GM19372 (cell line): ENCODE data around the gene GAS7.
A peak's percentile ranks its signal among the peaks of the same experiment; 100 is the strongest.
"Not testable (repeated sequence)": the region's sequence is repeated elsewhere in the genome, so short reads cannot be mapped to it uniquely, and the experiment has no call there.

Source experiments
- ATAC-seq: cut with Tn5 transposase; IDR thresholded peaks from one replicate; pipeline ENCODE4 v1.9.1; 2021; ENCODE audit warnings: mild to moderate bottlenecking, low read depth, moderate library complexity; ENCODE audit not compliant: unreplicated experiment

Gene GAS7

DNA sequence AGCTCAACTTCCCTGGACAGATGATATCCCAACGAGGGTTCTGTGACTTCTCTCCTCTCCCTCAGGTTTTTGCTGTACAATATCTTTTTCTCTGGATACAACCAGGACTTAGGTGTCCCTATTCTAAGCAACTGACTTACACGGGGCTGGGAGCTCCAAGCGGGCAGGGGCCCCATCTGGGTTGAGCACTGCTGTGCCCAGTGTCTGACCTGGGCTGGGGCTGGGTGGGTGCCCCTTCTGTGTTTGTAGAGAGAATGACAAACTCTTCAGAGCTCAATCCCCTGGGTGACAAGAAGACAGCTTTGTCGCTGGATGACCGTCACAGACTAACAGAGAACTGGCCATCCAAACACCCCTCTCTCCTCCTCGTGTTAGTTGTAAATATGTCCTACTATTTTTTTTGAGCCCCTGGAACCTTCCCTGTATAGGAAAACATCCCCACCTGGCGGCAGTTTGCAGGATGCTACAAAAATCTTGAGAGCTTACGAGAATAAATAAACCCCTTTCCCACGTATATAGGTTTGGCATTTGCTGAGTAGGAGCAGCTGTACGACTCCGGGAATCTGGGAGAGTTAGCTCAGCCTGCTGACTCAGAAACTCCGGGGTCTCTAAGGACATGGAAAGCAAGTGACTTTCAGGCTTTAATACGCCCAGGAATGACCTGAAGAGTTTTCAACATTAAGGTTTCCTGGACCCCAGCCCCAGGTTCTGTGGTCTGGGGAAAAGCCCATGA is 269.6 kb downstream of the GAS7 start:
- no peak for ATAC-seq

DNA sequence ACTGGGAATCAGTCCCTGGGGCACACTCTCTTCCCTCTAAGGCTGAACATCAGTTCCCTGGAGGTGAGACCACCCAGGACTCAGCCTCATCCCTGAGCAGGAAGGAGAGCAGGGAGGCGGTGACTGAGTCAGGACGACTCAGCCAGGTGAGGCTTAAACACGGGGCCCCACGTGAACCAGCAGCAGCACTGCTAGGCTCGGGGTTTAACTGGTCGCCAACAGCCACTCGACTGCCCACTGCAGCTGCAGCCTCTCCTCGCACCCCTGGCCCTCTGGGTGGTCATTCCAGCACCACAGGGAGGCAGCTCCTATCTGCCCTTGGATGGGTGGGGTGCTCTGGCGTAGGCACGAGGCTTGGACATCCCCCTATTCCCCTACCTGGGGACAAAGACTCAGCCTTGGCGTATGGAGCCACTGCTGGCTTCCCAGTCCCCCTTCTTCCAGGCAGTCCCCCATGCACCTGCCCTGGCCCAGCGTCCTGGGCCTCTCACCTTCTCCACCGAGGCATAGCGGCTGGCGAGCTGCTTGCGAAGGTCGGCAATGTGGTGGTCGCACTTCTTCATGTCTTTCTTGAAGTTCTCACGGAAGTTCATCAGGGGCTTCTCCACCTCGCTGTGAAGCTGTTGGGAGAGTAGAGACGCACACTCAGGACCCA is 272.1 kb downstream of the GAS7 start:
- no peak for ATAC-seq

DNA sequence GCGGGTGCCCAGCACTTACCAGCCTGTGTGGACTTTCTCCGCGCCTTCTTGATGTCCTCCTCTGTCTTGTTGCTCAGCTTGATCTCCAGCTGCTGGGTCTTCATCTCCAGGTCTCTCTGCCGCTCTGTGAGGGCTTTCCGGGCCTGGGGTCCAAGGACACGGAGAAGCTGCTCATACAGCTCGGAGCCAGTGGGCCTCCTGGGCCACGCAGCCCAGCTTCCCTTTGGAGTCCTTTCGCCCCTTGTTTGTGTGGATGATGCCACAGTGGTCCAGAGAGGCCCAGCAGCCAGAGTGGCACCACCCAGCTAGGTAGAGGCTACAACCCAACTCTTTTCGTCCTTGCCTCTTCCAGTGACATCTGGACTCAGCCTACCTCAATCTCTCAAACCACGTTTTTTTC is 272.9 kb downstream of the GAS7 start:
- ATAC-seq: no peak

DNA sequence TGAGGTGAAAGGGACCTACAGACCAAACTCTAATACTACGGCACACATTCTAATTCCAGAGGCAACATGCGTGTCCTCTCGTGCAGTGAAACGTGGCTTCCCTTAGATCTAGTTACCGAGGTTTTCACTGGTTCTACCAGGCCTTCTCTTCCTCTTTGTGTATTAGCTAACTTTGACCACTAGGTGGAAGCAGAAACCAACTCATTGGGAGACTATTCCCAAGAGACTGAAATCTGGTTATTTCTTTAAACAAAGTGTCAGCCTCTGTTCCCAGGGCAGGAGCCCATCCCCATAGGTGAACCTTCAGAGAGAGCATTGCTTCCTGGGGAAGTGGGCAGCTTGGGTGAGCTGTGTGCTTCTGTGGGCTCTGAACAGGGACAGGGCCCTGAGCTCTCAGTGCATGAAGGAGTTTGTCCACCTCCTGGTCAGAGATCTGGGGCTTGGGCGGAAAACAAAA is 273.6 kb downstream of the GAS7 start:
- ATAC-seq: no peak

DNA sequence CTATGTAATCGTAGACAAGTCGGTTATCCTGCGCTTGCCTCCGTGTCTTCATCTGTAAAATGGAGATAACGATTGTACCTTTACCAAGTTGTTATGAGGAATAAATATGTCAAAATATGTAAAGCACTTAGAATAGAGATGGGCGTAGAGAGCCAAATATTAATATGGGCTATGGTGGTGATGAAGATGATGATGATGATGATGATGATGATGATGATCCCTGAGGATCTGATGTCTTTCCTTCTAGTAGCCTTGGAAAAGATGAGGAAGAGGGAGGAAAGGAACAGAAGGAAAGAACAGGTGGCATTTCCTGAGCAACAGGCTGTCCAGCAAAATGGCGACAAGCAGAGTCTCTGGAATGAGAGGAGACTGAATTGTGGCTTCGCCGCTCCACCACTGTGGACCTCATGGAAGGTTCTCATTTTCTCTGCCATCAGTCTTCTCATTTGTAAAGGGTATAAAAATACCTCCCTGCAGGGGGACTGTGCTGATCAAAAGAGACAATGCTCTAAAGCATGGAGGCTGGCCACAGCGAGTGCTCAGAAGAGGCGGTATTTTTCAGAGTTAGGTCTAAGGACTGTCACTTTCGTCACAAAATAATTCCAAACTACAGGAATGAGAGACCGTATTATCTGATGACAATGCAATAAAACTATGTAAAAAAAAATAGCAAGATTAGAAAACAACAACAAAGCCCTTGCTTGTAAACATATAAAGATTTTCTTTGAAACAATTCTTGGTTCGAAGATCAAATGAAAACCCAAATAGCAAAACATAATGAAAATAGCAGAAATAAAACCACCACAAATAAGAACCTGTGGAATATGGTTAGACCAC is 276.2 kb downstream of the GAS7 start:
- ATAC-seq: no peak

DNA sequence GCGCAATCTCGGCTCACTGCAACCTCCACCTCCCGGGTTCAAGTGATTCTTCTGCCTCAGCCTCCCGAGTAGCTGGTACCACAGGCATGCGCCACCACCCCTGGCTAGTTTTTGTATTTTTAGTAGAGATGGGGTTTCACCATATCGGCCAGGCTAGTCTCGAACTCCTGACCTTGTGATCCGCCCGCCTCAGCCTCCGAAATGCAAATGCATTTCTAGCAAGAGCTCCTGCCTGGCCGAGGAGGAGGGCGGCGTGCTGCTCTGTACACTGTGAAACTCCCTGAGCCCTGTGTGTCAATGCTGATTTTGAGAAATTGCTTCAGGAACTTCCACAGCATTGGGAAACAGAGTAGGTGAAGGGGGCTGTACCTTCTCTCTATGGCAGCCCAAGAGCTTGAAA is 277.2 kb downstream of the GAS7 start:
- not testable (repeated sequence) for ATAC-seq

DNA sequence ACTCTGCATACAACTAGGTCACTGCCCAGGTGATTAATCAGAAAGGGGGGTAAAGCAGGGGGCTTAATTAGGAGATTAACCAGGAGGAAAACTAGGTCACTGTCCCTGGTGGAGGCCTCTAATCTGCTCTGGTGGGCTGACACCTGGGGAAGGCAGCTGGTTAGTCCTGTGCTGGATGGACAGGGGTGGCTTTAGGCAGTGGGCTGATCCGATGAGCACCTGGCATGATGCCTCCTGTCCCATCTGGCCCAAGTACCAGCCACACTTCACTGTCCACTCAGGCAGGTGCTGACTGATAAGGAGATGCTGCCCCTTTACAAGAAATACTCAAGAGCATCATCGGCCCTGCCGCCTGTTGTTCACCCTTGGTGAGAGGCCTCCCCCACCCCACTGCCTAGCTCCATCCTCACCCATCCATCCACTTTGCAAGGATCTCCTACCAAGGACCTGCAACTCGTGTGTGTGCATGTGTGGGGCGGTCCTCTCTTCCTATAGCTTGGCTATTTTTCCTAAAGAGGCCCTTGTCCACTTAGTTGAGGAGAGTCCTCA is 279.5 kb downstream of the GAS7 start:
- no peak for ATAC-seq

DNA sequence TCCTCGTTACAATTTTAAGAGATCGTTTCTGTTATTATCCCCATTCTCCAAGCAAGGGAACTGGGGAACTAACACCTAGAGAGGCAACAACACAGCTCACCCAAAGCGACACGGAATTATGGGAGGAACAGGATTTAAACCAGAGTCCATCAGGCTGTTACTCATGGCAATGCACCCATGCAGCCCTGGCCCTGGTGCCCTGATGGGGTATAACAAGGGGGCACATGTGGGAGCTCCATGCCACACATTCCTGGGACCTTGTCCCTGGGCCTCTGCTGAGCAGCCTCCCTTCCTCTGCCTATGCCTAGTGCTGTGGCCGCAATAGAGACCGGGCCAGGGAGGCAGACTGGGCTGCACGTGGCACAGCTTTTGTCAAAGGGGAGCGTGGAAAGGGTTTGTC is 280.1 kb downstream of the GAS7 start:
- no peak for ATAC-seq

DNA sequence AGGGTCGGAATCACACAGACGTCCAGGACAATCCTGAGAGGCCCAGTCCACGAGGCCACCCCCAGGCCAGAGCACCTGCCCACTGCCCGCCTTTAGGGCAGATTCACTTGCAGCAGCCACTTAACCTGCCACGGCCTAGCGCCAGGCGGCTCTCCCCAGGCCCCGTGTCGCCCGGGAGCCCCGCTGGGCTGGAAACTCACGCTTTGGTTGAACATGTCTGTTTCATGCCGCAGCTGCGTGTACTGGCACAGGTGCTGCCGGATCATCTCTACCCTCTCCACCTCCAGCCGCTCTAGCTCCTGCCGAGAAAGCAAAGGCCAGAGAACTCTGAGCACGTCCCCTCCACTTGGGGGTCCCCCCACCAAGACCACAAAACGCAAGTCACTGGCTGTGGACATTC is 280.6 kb downstream of the GAS7 start:
- ATAC-seq: no peak

DNA sequence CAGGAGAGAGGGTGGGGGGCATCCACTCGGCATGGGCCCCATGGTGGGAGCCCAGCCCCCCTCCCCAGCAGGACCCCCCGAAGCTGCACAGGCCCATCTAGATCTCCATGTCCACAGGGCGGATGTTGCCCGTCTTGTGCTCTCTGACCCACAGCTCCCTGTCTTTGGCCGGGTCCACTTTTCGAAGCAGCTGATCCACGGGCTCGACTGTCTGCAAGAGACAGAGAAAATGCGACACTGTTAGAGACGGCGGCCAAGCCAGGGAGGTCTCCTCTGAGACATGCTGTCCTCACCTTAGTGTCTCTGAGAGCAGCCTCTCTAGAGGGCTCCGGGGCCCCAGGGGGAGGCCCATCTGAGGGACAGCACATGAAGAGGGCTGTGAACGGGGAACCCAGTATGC is 281.3 kb downstream of the GAS7 start:
- ATAC-seq: no peak

DNA sequence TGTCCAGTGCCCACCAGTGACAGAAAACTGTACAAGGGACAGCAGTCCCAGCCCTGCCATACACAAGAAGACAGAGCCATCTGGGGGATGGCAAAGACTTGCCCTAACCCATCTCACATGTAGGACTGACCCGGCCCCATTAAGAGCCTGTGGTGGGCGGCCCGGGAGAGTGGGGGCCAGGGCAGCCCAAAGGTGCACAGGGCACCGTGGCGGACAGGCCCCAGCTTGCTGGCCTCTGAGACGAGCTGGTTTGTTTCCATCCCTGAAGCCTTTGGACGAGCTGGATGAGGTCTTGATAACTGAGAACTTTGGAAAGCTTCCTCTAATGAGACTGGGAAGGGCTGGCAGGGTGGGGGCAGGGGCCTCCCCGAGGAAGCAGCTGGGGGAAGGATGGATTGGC is 282.3 kb downstream of the GAS7 start:
- no peak for ATAC-seq

DNA sequence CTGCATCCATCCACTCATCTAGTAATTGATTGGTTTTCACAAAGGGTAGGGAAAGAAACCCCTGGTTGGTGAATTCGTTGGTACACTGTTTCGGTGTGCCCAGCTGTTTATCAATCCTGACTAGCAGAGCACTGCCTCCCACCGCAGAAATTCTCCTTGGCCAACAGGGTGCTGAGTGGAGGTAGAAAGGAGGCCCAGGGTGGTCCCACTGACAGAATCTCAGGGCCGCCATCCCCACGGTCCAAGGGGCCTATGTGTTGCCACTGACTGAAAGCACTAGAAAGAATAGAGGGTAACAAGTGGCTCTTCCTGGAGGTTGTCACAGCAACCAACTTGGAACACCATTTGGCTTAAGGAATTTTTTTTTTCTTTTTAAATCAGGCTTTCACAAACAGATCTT is 284.9 kb downstream of the GAS7 start:
- no peak for ATAC-seq

DNA sequence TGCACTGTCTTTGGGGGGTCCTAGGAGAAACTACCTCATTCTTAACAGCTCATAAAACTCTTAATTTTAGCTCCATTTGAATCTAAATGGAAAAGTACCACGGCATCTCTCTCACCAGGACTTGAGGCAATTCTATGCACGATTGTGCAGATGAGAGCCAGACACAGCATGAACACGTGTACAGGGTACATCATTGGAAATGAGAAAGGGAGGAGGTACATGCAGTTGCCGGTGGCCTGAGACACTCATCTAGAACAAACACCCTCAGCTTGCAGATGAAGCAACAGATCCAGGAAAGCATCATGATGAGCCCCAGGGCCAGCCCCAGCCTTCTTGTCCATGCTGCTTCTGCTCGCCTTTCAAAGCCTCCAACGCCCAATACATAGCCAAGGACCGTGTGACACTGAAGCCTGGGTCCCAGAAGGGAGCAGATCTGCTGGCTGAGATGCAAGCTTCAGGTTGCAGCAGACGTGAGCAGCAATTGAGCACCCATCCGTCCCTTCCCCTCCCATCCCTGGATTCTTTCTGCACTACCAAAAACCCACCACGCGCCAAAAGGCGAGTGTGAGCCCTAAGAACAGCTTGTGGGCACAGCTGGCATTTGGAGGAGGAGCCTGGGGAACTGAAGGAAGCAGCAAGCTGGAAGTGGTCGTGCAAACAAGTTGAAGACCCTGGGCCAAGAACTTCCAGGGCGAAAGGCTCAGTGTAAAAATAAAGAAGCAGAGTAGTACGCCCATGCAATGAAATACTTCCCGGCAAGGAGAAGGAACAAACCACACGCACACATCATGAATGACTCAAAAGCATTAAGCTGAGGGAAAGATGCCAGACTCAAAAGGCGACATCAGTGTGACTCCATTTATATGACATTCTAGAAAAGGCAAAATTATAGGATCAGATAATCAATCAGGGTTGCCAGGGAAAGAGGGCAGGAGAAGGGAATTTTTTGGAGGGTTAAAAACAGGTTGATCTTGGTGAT is 286.0 kb downstream of the GAS7 start:
- no peak for ATAC-seq

DNA sequence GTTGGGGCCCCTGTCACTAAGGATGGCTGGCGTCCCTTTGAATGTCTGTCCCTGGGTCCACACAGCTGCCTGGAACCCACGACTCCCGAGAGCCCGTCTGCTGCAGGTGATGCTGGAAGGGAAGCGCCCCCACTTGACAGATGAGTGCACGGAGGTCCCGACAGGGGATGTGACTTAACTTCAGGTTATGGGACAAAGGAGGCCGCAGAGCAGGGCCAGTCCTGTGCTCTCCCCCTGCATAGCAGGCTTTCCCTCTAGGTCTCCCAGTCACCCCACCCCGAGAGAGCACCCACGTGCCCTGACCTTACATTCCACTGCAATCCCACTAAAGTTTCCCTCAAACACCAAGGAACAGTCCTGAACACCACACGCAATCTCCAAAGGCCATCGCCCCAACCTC is 287.3 kb downstream of the GAS7 start:
- ATAC-seq: no peak

DNA sequence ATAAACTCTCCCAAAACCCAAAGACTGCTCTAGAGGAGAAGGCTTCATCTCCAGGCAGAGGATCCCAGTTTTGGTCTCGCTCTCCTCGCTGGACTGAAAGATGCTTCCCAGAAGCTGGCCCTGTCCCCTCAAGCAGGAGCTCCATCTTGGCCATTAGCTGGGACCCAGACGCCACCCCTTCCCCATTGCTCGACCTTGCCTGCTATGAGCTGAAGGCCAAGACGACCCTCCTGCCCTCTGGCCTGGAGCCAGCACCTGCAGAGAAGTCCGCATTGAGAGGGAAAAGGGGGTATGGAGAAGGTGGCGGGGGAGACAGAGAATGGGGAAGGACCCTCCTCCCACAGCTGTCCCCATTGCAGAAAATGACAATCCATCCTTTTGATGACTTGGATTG is 289.8 kb downstream of the GAS7 start:
- ATAC-seq: no peak

DNA sequence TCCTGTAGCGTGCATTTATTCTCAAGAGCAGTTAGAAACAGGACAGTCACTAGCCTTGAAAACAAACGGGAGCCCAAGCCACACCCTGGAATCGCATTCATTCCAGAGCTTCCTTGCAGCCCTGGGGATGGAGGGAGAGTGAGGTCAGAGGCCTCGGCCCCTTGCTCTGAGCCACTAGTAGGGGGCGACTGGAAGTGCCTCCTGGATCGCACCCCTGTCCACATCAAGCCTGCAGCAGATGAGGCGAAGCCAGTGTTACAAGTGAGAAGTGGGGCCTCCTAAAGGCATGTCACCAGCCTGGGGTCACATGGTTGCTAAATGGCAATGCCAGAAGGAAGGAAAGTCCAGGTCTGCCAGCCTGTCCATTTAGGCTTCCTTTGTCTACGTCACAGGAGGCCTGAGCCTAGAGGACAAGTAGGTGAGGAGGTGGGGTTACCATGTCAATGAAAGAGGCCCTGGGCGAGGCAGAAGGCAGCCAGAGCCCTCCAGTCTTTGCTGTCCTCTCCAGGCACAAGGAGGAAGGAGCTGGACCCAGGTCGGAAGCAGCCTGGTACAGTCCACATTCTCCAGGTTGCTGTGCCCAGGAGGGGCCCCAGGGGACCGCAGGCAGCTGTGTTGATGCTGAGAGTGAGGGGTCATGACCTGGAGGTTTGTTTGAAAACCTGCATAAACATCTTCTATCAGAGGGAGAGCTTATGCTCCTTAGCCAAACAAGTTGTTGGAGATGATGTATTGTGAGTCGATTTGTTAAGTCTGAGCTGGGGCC is 290.3 kb downstream of the GAS7 start:
- no peak for ATAC-seq

DNA sequence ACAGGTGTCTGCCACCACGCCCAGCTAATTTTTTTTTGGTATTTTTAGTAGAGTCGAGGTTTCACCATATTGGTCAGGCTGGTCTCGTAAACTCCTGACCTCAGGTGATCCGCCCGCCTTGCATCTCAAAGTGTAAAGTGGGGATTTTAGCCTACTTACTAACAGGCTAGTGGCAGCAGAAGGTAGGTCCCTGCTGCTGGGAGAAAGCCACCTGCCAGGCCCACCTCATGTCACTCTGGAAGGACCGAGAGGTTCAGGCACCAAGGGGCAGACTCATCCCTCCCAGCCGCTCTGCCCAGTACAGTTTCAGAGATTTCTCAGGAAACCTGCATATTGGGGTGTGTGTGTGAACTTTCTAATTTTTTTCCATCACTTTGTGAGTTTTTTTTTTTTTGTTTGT is 291.3 kb downstream of the GAS7 start:
- ATAC-seq: no peak

DNA sequence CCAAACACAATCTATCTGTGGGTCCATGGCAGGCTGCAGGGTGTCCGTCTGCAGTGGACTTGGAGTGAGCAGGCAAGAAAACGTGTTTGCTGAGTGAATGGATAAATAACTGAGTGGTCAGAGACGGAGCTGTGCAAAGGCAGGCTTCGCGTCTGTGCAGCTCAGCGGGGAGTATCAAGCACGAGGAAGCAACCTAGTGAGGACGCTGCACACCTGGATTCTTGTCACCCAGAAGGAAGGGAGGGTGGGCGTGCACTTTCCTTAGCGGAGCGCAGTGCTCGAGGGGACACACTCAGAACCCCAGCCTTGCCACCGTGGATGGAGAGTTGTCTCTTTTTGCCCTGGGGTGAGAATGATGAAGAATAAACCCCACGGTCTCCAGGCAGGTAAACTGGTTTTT is 291.8 kb downstream of the GAS7 start:
- no peak for ATAC-seq

DNA sequence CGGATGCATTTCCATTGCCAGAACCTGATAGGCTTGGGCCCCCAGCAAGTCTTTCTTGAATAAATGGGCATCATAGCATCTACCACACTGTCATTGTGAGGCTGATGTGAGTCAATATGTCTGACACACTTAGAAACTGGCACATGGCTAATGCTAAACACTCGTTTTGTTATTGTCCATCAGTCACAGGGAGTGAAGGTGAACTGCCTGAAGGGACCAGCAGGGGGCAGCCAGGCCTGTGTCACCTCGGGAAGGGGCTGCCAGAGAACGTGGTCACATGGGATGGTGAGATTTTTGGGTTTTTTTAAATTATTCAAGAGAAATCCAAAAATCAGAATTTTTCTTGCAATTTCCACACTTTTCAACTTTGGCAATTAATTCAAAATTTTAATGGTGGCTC is 292.5 kb downstream of the GAS7 start:
- peak; percentile 53 for ATAC-seq
